ENCODE results near the gene FUT8.

GRCh38 chr14:65411656-65412031, 886 bp upstream of the FUT8 start:
- TF ChIP-seq EZH2phosphoT487 (IDR thresholded peaks at IDR 0.05; ENCODE audit: borderline replicate concordance) (no peak), CTCF (conservative IDR thresholded peaks at IDR 0.05; ENCODE audit: low read length) (no peak)

Measured in Loucy (cell line).